PC-9 (cell line): Measurements from ENCODE around the gene PLEKHA7. TPM values are rescaled to one million over a fixed set of nuclear protein-coding genes. Genes with fewer than 3 reads are reported as not detected.

Experiments
- BruUV-seq: library from RNA; stranded (reverse); fragments of 400-500 nt; replicated peaks from 2 replicates; lab custom pipeline; 2021; lab: Mats Ljungman, UMichigan
- CTCF ChIA-PET: fragments of 300-600 bp; sonication (Branson Sonifier 250); formaldehyde crosslinking; loops from one replicate; lab custom pipeline; 2022; ENCODE audit warnings: antibody characterized with exemption; lab: Charles Lee
- POLR2A ChIA-PET: fragments of 300-600 bp; sonication (Branson Sonifier 250); formaldehyde crosslinking; loops from one replicate; lab custom pipeline; 2022; ENCODE audit warnings: antibody characterized with exemption; ENCODE audit not compliant: unreplicated experiment; lab: Charles Lee
- DNase-seq, 2 experiments: peaks; one replicate each; pipeline versions ENCODE4 v3.0.0 to v3.0.0-alpha.2; 2015 to 2022; ENCODE audit warnings: mixed read lengths in 1 of 2
- H2AFZ ChIP-seq: fragments of 200-600 bp; sonication (generic); 2 replicates; pipeline ENCODE4 v1.8.1; 2017; ENCODE audit warnings: antibody characterized with exemption
- H3F3A ChIP-seq: fragments of 200-600 bp; sonication (generic); 2 replicates; pipeline ENCODE4 v1.8.1; 2017; ENCODE audit warnings: antibody characterized with exemption, mild to moderate bottlenecking, low read depth; ENCODE audit not compliant: insufficient read depth
- H3K27ac ChIP-seq: fragments of 200-600 bp; sonication (generic); 2 replicates; pipeline ENCODE4 v1.6.1; 2016; ENCODE audit warnings: mixed run types
- H3K27me3 ChIP-seq: fragments of 200-600 bp; sonication (generic); 2 replicates; pipeline ENCODE4 v1.6.1; 2016; ENCODE audit warnings: low read depth, mixed run types; ENCODE audit not compliant: insufficient read depth
- H3K36me3 ChIP-seq: fragments of 200-600 bp; sonication (generic); 2 replicates; pipeline ENCODE4 v1.6.1; 2016; ENCODE audit warnings: low read depth, mixed run types
- H3K4me1 ChIP-seq: fragments of 200-600 bp; sonication (generic); replicated peaks from 2 replicates; pipeline ENCODE4 v1.6.1; 2016; ENCODE audit warnings: mixed run types; ENCODE audit not compliant: insufficient read depth
- H3K4me2 ChIP-seq: fragments of 200-600 bp; sonication (generic); 2 replicates; pipeline ENCODE4 v1.6.1; 2017; ENCODE audit warnings: mixed run types
- H3K4me3 ChIP-seq: fragments of 200-600 bp; sonication (generic); 2 replicates; pipeline ENCODE4 v1.6.1; 2016; ENCODE audit warnings: mixed run types
- H3K79me2 ChIP-seq: fragments of 200-600 bp; sonication (generic); 2 replicates; pipeline ENCODE4 v1.6.1; 2017; ENCODE audit warnings: low read depth, mixed run types
- H3K9me2 ChIP-seq: fragments of 200-600 bp; sonication (generic); 2 replicates; pipeline ENCODE4 v1.8.1; 2017; ENCODE audit warnings: mild to moderate bottlenecking; ENCODE audit not compliant: insufficient read depth
- H3K9me3 ChIP-seq: fragments of 200-600 bp; sonication (generic); 2 replicates; pipeline ENCODE4 v1.8.1; 2016; ENCODE audit warnings: low read depth; ENCODE audit not compliant: insufficient read depth
- H4K20me1 ChIP-seq: fragments of 200-600 bp; sonication (generic); 2 replicates; pipeline ENCODE4 v1.8.1; 2017; ENCODE audit not compliant: insufficient read depth
- EZH2 ChIP-seq: fragments of 200-600 bp; sonication (generic); IDR thresholded peaks from 2 replicates; pipeline ENCODE4 v1.8.0; 2017; ENCODE audit warnings: antibody characterized with exemption, low read depth
- intact Hi-C: fragments of 100-400 bp; cut with micrococcal nuclease; formaldehyde crosslinking; loops from one replicate; pipeline ENCODE4 v1.10.0; 2022; ENCODE audit not compliant: unreplicated experiment
- total RNA-seq: library from RNA; stranded (reverse); gene quantifications from 2 replicates; pipeline ENCODE4 v1.2.3, GENCODE V29; 2021
- TF ChIP-seq, protein P1 (sequence below): fragments of 200-600 bp; sonication (generic); conservative IDR thresholded peaks from 2 replicates; pipeline ENCODE4 v1.6.1; 2017; ENCODE audit warnings: mixed run types, antibody characterized with exemption, mild to moderate bottlenecking, moderate library complexity

PLEKHA7 gene
- total RNA-seq, 1 experiment from 2014 or later: 26.9 TPM

DNA sequence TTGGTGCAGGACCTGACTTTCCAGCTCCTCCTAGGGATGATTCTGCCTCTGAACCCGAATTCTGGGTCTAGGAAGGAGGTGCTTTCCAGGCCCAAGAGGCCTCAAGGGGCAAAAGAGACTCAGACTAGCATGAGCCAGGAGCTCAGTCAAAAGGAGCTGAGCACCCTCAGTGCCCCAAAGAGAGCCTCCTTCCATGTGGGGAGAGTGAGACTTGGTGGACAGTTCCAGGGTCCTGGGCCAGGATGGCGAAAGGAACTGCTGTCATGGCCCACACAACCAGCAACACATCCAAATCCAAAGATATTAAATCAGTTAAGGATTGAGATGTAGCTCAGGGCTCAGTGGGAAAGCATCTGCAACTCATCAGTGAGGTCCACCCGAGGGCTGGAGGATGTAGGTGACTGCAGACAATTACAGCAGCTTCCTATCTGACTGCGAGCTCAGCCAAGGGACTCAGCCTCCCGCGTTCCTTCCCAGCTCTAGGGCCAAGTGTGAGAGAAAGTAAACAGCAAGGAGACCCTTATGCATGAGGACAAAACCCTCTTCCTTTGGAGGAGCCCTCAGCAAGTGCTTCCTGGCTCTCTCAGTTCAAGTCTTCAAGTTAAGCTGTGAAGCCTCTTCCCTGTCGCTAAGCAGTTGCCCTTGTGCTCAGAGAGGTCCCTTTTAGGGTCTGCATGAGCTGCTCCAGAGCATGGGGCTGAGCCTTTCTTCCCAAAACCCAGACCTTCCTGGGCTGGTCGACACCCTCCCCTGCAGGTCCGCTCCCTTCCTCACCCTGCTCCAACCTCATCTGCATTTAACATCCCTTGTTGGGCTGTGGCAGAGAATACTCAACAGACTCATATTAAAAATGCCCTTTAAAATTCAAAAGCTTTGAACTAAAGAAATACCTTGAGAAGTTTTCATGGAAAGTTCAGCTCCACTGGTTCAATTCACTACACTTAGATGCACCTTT lies 240.0 kb downstream of the PLEKHA7 start:
- Histone ChIP-seq H3K4me3 (no peak overlapping the region), H3K4me1 (peaks cover 7% of the 10 kb centered on the region), H3K27me3 (no peaks in the 10 kb centered on the region), H3K9me3 (no peaks in the 10 kb centered on the region), H2AFZ (no peak overlapping the region), H4K20me1 (no peaks in the 10 kb centered on the region), H3K4me2 (no peak overlapping the region), H3K79me2 (no peaks in the 10 kb centered on the region), H3K36me3 (no peaks in the 10 kb centered on the region), H3F3A (no peaks in the 10 kb centered on the region), H3K9me2 (no peaks in the 10 kb centered on the region), H3K27ac (no peak overlapping the region)
- ChIA-PET POLR2A (no interaction called here), CTCF (no interaction called here)
- BruUV-seq: no TSS peak
- intact Hi-C loops: no loop called here
- no peak for DNase-seq
- TF ChIP-seq EZH2: no peak
- TF ChIP-seq, protein P1, sequence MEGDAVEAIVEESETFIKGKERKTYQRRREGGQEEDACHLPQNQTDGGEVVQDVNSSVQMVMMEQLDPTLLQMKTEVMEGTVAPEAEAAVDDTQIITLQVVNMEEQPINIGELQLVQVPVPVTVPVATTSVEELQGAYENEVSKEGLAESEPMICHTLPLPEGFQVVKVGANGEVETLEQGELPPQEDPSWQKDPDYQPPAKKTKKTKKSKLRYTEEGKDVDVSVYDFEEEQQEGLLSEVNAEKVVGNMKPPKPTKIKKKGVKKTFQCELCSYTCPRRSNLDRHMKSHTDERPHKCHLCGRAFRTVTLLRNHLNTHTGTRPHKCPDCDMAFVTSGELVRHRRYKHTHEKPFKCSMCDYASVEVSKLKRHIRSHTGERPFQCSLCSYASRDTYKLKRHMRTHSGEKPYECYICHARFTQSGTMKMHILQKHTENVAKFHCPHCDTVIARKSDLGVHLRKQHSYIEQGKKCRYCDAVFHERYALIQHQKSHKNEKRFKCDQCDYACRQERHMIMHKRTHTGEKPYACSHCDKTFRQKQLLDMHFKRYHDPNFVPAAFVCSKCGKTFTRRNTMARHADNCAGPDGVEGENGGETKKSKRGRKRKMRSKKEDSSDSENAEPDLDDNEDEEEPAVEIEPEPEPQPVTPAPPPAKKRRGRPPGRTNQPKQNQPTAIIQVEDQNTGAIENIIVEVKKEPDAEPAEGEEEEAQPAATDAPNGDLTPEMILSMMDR: no peak

DNA sequence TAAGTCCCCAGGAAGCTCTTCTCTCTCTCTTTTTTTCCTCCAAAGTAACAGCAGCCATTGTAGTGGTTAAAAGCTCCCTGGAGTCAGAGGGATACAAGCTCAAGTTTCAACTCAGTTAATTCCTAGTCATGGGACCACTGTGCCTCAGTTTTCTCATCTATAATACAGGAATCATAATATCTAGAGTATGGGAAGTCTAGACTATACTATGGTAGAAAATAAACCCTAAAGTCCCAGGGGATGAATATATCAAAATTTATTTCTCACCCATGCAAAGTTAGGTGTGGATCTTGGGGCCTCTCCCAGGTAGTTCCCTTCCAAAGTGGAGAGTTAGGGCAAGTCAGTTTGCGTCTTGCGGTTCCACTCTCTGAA lies 242.1 kb downstream of the PLEKHA7 start:
- intact Hi-C loops: no loop called here
- Histone ChIP-seq H3K9me3 (no peaks in the 10 kb centered on the region), H2AFZ (no peak overlapping the region), H3K4me2 (no peak overlapping the region), H3K4me3 (no peak overlapping the region), H3K9me2 (no peaks in the 10 kb centered on the region), H4K20me1 (no peaks in the 10 kb centered on the region), H3K27ac (no peak overlapping the region), H3K36me3 (no peaks in the 10 kb centered on the region), H3K4me1 (no peaks in the 10 kb centered on the region), H3K27me3 (no peaks in the 10 kb centered on the region), H3F3A (no peaks in the 10 kb centered on the region), H3K79me2 (no peaks in the 10 kb centered on the region)
- DNase-seq: no peak
- ChIA-PET CTCF (no interaction called here), POLR2A (no interaction called here)
- BruUV-seq: no TSS peak
- TF ChIP-seq, protein P1: no peak
- TF ChIP-seq EZH2: no peak

DNA sequence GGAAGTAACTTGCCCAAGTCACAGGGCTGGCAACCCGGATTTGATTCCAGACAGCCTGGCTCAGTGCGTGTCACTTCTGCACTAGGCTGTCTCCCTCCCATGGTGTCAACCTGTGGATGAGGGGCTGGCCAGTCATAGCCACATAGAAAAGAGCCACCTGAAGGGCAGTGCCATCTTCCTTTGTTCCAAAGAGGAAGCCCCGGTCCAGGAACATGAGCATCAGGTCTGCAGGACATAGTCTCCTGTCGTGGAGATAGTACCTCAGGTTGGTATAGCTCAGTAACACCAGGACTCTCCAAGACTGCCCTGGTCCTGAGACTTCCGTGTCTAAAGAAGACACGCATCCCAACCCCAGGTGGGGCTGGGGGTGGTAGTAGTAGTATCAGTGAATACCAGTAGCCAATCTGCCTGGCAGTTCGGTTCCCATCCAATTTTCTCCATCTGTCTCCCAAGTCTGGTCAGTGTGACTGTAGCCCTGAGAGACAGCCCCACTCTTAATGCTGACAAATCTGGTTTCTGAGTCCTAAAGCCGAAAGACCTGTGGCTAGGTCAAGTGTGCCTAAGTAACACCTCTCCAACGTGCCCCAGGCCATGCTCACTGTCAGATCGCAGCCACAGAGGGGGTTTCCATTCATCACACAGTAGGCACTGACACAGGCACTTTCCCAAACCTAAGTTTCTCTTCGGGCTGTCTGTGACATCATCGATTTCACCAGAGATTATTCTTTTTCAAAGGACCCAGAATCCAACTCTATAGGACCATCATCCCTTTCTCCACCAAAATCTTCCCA lies 242.7 kb downstream of the PLEKHA7 start:
- intact Hi-C loops: no loop called here
- Histone ChIP-seq H3K9me2 (no peaks in the 10 kb centered on the region), H3K36me3 (no peaks in the 10 kb centered on the region), H3F3A (no peaks in the 10 kb centered on the region), H3K79me2 (no peaks in the 10 kb centered on the region), H3K9me3 (no peaks in the 10 kb centered on the region), H3K4me3 (no peak overlapping the region), H2AFZ (no peak overlapping the region), H3K27ac (no peak overlapping the region), H3K27me3 (no peaks in the 10 kb centered on the region), H4K20me1 (no peaks in the 10 kb centered on the region), H3K4me2 (no peak overlapping the region), H3K4me1 (no peaks in the 10 kb centered on the region)
- ChIA-PET POLR2A (no interaction called here), CTCF (no interaction called here)
- TF ChIP-seq EZH2: no peak
- TF ChIP-seq, protein P1: no peak
- no peak for DNase-seq
- BruUV-seq: no TSS peak
